GM21717 (cell line): Measurements from ENCODE around the gene HSPA8.
"Not testable (repeated sequence)": the region's sequence is repeated elsewhere in the genome, so short reads cannot be mapped to it uniquely, and the experiment has no call there.

Experiments
- ATAC-seq: cut with Tn5 transposase; IDR thresholded peaks from one replicate; pipeline ENCODE4 v1.9.1; 2021; ENCODE audit warnings: mild to moderate bottlenecking, moderate library complexity; ENCODE audit not compliant: unreplicated experiment

The HSPA8 gene

GRCh38 chr11:123061403-123062157 lies at the start of gene HSPA8:
Gene HSPA8, minus strand, starts transcription at chr11:123062136. Its CDS starts 812 bp downstream, at chr11:123061324.
- peak; percentile 15 for ATAC-seq

- no peak for ATAC-seq
These were observed 49.5 kb upstream of the HSPA8 start for GRCh38 chr11:123111465-123111864.

GRCh38 chr11:123110397-123110796 lies 48.5 kb upstream of the HSPA8 start:
- ATAC-seq = no peak

- no peak for ATAC-seq
These were observed 46.1 kb upstream of the HSPA8 start for GRCh38 chr11:123107945-123108495.

GRCh38 chr11:123104697-123105096 lies 42.8 kb upstream of the HSPA8 start:
- no peak for ATAC-seq

- ATAC-seq = no peak
These were observed 41.5 kb upstream of the HSPA8 start for GRCh38 chr11:123103326-123103980.

GRCh38 chr11:123100379-123101085 lies 38.6 kb upstream of the HSPA8 start:
- ATAC-seq = no peak

GRCh38 chr11:123098990-123099389 lies 37.1 kb upstream of the HSPA8 start:
- no peak for ATAC-seq

GRCh38 chr11:123093739-123094138 lies 31.8 kb upstream of the HSPA8 start:
- no peak for ATAC-seq

GRCh38 chr11:123091506-123091905 lies 29.6 kb upstream of the HSPA8 start:
- no peak for ATAC-seq

- ATAC-seq = not testable (repeated sequence)
These were observed 28.2 kb upstream of the HSPA8 start for GRCh38 chr11:123090168-123090567.

- not testable (repeated sequence) for ATAC-seq
These were observed 27.0 kb upstream of the HSPA8 start for GRCh38 chr11:123088896-123089295.

- ATAC-seq = peak; percentile 94
These were observed 25.7 kb upstream of the HSPA8 start for GRCh38 chr11:123087657-123088056.

GRCh38 chr11:123086305-123086704 lies 24.4 kb upstream of the HSPA8 start:
- ATAC-seq = no peak

GRCh38 chr11:123085497-123085896 lies 23.6 kb upstream of the HSPA8 start:
- ATAC-seq = no peak

GRCh38 chr11:123084454-123084853 lies 22.5 kb upstream of the HSPA8 start:
- no peak for ATAC-seq

- no peak for ATAC-seq
These were observed 21.7 kb upstream of the HSPA8 start for GRCh38 chr11:123083623-123084029.

GRCh38 chr11:123082977-123083376 lies 21.0 kb upstream of the HSPA8 start:
- ATAC-seq = no peak

GRCh38 chr11:123080015-123080414 lies 18.1 kb upstream of the HSPA8 start:
- ATAC-seq = no peak

- no peak for ATAC-seq
These were observed 14.5 kb upstream of the HSPA8 start for GRCh38 chr11:123076484-123076883.

- ATAC-seq = no peak
These were observed 11.6 kb upstream of the HSPA8 start for GRCh38 chr11:123073343-123074057.
